ENCODE measurements around the gene KRTAP10-10. TPM values are rescaled to one million over a fixed set of nuclear protein-coding genes. Genes with fewer than 3 reads are reported as not detected.

The KRTAP10-10 gene
- total and polyA plus RNA-seq, 2 of the 8 experiments (the other 6 are each of a cell fraction or from before 2014, with no cell fraction given) = not detected

DNA sequence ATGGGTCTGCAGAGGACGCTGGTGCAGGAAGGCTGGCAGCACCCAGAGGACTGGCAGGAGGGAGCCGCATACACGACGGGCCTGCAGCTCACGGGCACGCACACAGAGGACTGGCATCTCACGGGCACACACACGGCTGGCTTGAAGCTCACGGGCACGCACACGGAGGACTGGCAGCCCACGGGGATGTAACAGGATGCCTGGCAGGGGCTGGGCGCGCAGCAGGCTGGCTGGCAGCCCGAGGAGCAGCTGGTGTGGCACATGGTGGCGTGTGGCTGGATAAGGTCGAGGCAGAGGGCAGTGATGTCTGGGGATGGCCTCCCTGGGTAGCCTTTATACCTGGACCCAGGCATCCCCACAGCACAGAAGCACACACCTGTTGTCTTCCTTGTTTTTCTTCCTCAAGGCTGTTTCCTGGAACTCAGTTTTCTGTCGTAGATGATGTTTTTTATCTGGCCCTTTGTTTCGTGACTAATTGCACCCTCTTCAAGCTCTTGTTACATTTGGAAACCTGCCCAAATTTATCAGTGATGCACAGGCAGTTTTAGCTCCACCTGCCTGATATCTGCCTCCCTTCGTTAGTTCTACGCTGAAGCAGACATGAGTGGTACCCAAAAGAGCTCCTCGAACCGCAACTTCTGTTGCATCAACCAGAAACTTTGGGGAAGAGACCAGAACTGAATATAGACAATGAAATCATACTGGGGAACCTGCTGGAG, 44.9 kb downstream of the KRTAP10-10 start, which contains the start of gene KRTAP12-1:
Gene KRTAP12-1, minus strand, starts transcription at position 303 of the 719 bp plus-strand sequence. Its CDS starts 40 bp downstream, at position 263.
- WGBS, 2 experiments (ENCODE audit: extremely low coverage in 1 of 2, insufficient coverage in 1 of 2, insufficient read length in 1 of 2, insufficient replicate concordance in 2 of 2, low coverage in 1 of 2, low lambda C conversion rate in 2 of 2, missing lambda C conversion rate in 1 of 2) = 94% methylated on average over 23 of the region's 23 CpGs; no CpG with 5 or more reads in 1 of the 2 experiments

More for the DNA sequence above, 44.9 kb downstream of the KRTAP10-10 start, which contains the start of gene KRTAP12-1:
- Histone ChIP-seq H3K79me1 (ENCODE audit: low read depth, low read length) (no peaks in the 10 kb centered on the region), H2BK20ac (ENCODE audit: low read length) (no peak within 1 kb of the TSS), H4K8ac (ENCODE audit: extremely low read depth, insufficient read depth, low read length) (peak within 1 kb of the TSS; percentile 31; the same call in 1 of the 2 replicates), H3K23ac (ENCODE audit: insufficient read length) (no peak within 1 kb of the TSS), H3K56ac (replicated peaks; ENCODE audit: insufficient read length, low read depth, low read length) (no peak within 1 kb of the TSS), H4K5ac (ENCODE audit: insufficient read length, low read depth, low read length) (no peak within 1 kb of the TSS), H4K91ac (replicated peaks; ENCODE audit: insufficient read length, low read length) (no peak within 1 kb of the TSS), H3K36me3 (ENCODE audit: control insufficient read depth in 2 of 4, insufficient read depth in 4 of 4, low read length in 3 of 4) (0 out of 8 replicates have a peak, but pooled peaks cover 0 to 2% (median 0%) of the 10 kb centered on the region in 4 experiments), H3K9me3 (ENCODE audit: insufficient read depth in 2 of 2, low read depth in 1 of 2, low read length in 1 of 2) (no peaks in the 10 kb centered on the region), H3K27ac (ENCODE audit: low read depth, low read length) (no peak within 1 kb of the TSS), H3K4me3 (ENCODE audit: extremely low read depth in 1 of 4, insufficient read depth in 2 of 4, low read depth in 3 of 4, low read length in 4 of 4) (no peak within 1 kb of the TSS), H2BK15ac (ENCODE audit: low read length) (0 out of 2 replicates have a peak within 1 kb of the TSS, but pooled peaks have one; percentile 61), H2BK5ac (ENCODE audit: low read depth, low read length) (no peak within 1 kb of the TSS), H3K4ac (replicated peaks; ENCODE audit: insufficient read length, low read depth, low read length) (no peak within 1 kb of the TSS), H3K4me1 (replicated peaks in 1 of 4; ENCODE audit: control insufficient read depth in 3 of 4, insufficient read depth in 4 of 4, low read length in 3 of 4) (peaks cover 4 to 9% (median 6%) of the 10 kb centered on the region in 4 experiments), H3K4me2 (ENCODE audit: insufficient read depth in 1 of 2, low read depth in 2 of 2, low read length in 2 of 2) (no peak within 1 kb of the TSS), H3K27me3 (replicated peaks in 1 of 4; ENCODE audit: control insufficient read depth in 3 of 4, extremely low read depth in 1 of 4, insufficient read depth in 3 of 4, low read length in 3 of 4) (no peaks in the 10 kb centered on the region), H2BK12ac (ENCODE audit: low read depth, low read length) (peak within 1 kb of the TSS; percentile 27; the same call in 1 of the 2 replicates), H3K9ac (replicated peaks in 1 of 4; ENCODE audit: extremely low read depth in 1 of 4, low read depth in 3 of 4, low read length in 3 of 4) (no peak within 1 kb of the TSS), H2AFZ (ENCODE audit: low read length) (no peak within 1 kb of the TSS), H3K23me2 (ENCODE audit: low read depth, low read length) (no peaks in the 10 kb centered on the region), H3K79me2 (ENCODE audit: control insufficient read depth in 1 of 2, insufficient read depth in 2 of 2, low read length in 2 of 2) (no peaks in the 10 kb centered on the region), H2BK120ac (replicated peaks; ENCODE audit: low read depth, low read length) (no peak within 1 kb of the TSS), H3K14ac (ENCODE audit: insufficient read length) (no peak within 1 kb of the TSS), H4K20me1 (replicated peaks in 1 of 2; ENCODE audit: control insufficient read depth in 1 of 2, insufficient read depth in 2 of 2, low read length in 2 of 2) (no peaks in the 10 kb centered on the region), H2AK5ac (ENCODE audit: low read depth, low read length) (no peak within 1 kb of the TSS), H3K18ac (ENCODE audit: extremely low read depth, low read length) (no peak within 1 kb of the TSS; the same call in 1 of the 2 replicates)
- ChIA-PET POLR2A (ENCODE audit: partially characterized antibody) (interaction anchor here (0.9 to 1.5 kb wide), 2 partner anchors 10 to 13 kb away, joined by 3 to 5 read pairs; no protein-coding TSS in a partner anchor), CTCF (ENCODE audit: partially characterized antibody) (interaction anchor here (0.5 to 1.5 kb wide), 4 partner anchors 9 to 893 kb away, joined by 3 read pairs; partner anchors contain the start of gene KRTAP10-12)
- FAIRE-seq (no peak), DNase-seq (ENCODE audit: low read depth in 1 of 2, low spot score in 2 of 2) (no peak)
- TF ChIP-seq SIX5 (IDR thresholded peaks at IDR 0.05; ENCODE audit: low read depth, low read length) (no peak), BRCA1 (IDR thresholded peaks at IDR 0.05; ENCODE audit: low read depth, low read length) (no peak)

All from H1 (cell line).